NCI-H128 (cell line): Measurements from ENCODE around the gene HKDC1.
"Not testable (repeated sequence)": the region's sequence is repeated elsewhere in the genome, so short reads cannot be mapped to it uniquely, and the experiment has no call there.

ENCODE experiments used
- DNase-seq: peaks from one replicate; lab custom pipeline; 2025; ENCODE audit not compliant: unreplicated experiment; lab: John Stamatoyannopoulos, UW

The HKDC1 gene

GRCh38 chr10:69242040-69242851 is 22.1 kb downstream of the HKDC1 start:
- no peak for DNase-seq

GRCh38 chr10:69242852-69243212 is 22.7 kb downstream of the HKDC1 start:
- DNase-seq = no peak

- DNase-seq = no peak
These were observed 23.7 kb downstream of the HKDC1 start for GRCh38 chr10:69243817-69244216.

GRCh38 chr10:69246036-69246435 is 25.9 kb downstream of the HKDC1 start:
- DNase-seq = no peak

- no peak for DNase-seq
These were observed 26.6 kb downstream of the HKDC1 start for GRCh38 chr10:69246581-69247312.

- no peak for DNase-seq
These were observed 27.2 kb downstream of the HKDC1 start for GRCh38 chr10:69247313-69247710.

- DNase-seq = no peak
These were observed 28.1 kb downstream of the HKDC1 start for GRCh38 chr10:69248117-69248730.

GRCh38 chr10:69250041-69250440 is 29.9 kb downstream of the HKDC1 start:
- DNase-seq = no peak

- DNase-seq = not testable (repeated sequence)
These were observed 31.3 kb downstream of the HKDC1 start for GRCh38 chr10:69251417-69251816.

- no peak for DNase-seq
These were observed 33.0 kb downstream of the HKDC1 start for GRCh38 chr10:69253171-69253570.

GRCh38 chr10:69254877-69255276 is 34.7 kb downstream of the HKDC1 start:
- DNase-seq = no peak

- no peak for DNase-seq
These were observed 39.6 kb downstream of the HKDC1 start for GRCh38 chr10:69259547-69260243.

GRCh38 chr10:69261184-69261583 is 41.1 kb downstream of the HKDC1 start:
- DNase-seq = no peak

GRCh38 chr10:69262292-69262751 is 42.2 kb downstream of the HKDC1 start:
- no peak for DNase-seq

- DNase-seq = no peak
These were observed 45.4 kb downstream of the HKDC1 start for GRCh38 chr10:69265521-69265920.

- DNase-seq = no peak
These were observed 48.8 kb downstream of the HKDC1 start for GRCh38 chr10:69268761-69269416.

- DNase-seq = no peak
These were observed 49.6 kb downstream of the HKDC1 start for GRCh38 chr10:69269761-69270160.

GRCh38 chr10:69270990-69271389 is 50.9 kb downstream of the HKDC1 start:
- DNase-seq = no peak

GRCh38 chr10:69272624-69273023 is 52.5 kb downstream of the HKDC1 start:
- no peak for DNase-seq

GRCh38 chr10:69275444-69275843 is 55.3 kb downstream of the HKDC1 start:
- no peak for DNase-seq

- no peak for DNase-seq
These were observed 56.4 kb downstream of the HKDC1 start for GRCh38 chr10:69276503-69276902.
